OCI-LY3 (cell line): ENCODE data around the gene UBN1.

Experiments used
- H2AFZ ChIP-seq: fragments of 200-600, 300-600 bp; shearing (Covaris generic); 2 replicates; pipeline ENCODE4 v1.6.0; 2014; ENCODE audit warnings: antibody characterized with exemption, low read depth, low read length
- H3K27ac ChIP-seq: fragments of 200-600, 300-600 bp; sonication (generic); 2 replicates; pipeline ENCODE4 v1.5.1; 2014; ENCODE audit warnings: mild to moderate bottlenecking, low read length, moderate library complexity, mixed read lengths
- H3K27me3 ChIP-seq: fragments of 200-600, 300-600 bp; sonication (generic); 2 replicates; pipeline ENCODE4 v1.6.1; 2014; ENCODE audit warnings: low read depth, low read length, mixed read lengths
- H3K36me3 ChIP-seq: fragments of 200-600, 300-600 bp; sonication (generic); replicated peaks from 2 replicates; pipeline ENCODE3; 2014; ENCODE audit warnings: low read depth, low read length, mixed read lengths
- H3K4me1 ChIP-seq: fragments of 300-600, 200-600 bp; sonication (generic); 2 replicates; pipeline ENCODE4 v1.6.1; 2014; ENCODE audit warnings: low read length, mixed read lengths
- H3K4me2 ChIP-seq: fragments of 200-600, 300-600 bp; sonication (generic); 2 replicates; pipeline ENCODE4 v1.6.1; 2014; ENCODE audit warnings: low read length, mixed read lengths
- H3K4me3 ChIP-seq: fragments of 300-600, 200-600 bp; sonication (generic); 2 replicates; pipeline ENCODE4 v1.5.1; 2014; ENCODE audit warnings: antibody characterized with exemption, mild to moderate bottlenecking, low read length, moderate library complexity
- H3K79me2 ChIP-seq: fragments of 300-600, 200-600 bp; shearing (Covaris generic); 2 replicates; pipeline ENCODE4 v1.6.1; 2014; ENCODE audit warnings: mild to moderate bottlenecking, low read length, mixed read lengths
- H3K9ac ChIP-seq: fragments of 300-600, 200-600 bp; shearing (Covaris generic); 2 replicates; pipeline ENCODE4 v1.6.0; 2014; ENCODE audit warnings: mild to moderate bottlenecking, low read length, moderate library complexity
- H3K9me3 ChIP-seq: fragments of 200-600, 300-600 bp; shearing (Covaris generic); 2 replicates; pipeline ENCODE4 v1.6.1; 2014; ENCODE audit warnings: low read length, mixed read lengths; ENCODE audit not compliant: insufficient read depth
- H4K20me1 ChIP-seq: fragments of 200-600, 300-600 bp; sonication (generic); 2 replicates; pipeline ENCODE4 v1.6.1; 2016; ENCODE audit warnings: low read length, mixed read lengths; ENCODE audit not compliant: insufficient read depth
- CTCF ChIP-seq: fragments of 200-600, 300-600 bp; sonication (generic); IDR thresholded peaks from 2 replicates; pipeline ENCODE4 v1.5.1; 2014; ENCODE audit warnings: antibody characterized with exemption, low read length, low read depth
- EZH2phosphoT487 ChIP-seq: fragments of 200-600 bp; shearing (Covaris generic); IDR thresholded peaks from 2 replicates; pipeline ENCODE4 v1.6.1; 2018; ENCODE audit warnings: antibody characterized with exemption, mixed run types, low read depth

The UBN1 gene

GRCh38 chr16:4847774-4848587, 700 bp downstream of the UBN1 start:
- Histone ChIP-seq H4K20me1 (peaks cover 43% of the 10 kb centered on the region), H3K36me3 (peaks cover 29% of the 10 kb centered on the region), H3K4me3 (peak overlapping the region; percentile 99), H3K79me2 (peaks cover 93% of the 10 kb centered on the region), H3K27me3 (no peaks in the 10 kb centered on the region), H3K4me2 (peak overlapping the region; percentile 100), H3K27ac (peak overlapping the region; percentile 80), H3K9ac (peak overlapping the region; percentile 86), H3K9me3 (no peaks in the 10 kb centered on the region), H2AFZ (peak overlapping the region; percentile 38; the same call in 1 of the 2 replicates), H3K4me1 (peaks cover 26% of the 10 kb centered on the region)
- TF ChIP-seq EZH2phosphoT487 (no peak), CTCF (no peak)

- H2AFZ ChIP-seq = no peak overlapping the region
- no peaks in the 10 kb centered on the region for H3K27me3 ChIP-seq
- no peaks in the 10 kb centered on the region for H3K9me3 ChIP-seq
- peaks cover 77% of the 10 kb centered on the region for H3K79me2 ChIP-seq
- H3K4me3 ChIP-seq = no peak overlapping the region
- peaks cover 13% of the 10 kb centered on the region for H3K36me3 ChIP-seq
- H3K4me1 ChIP-seq = peaks cover 26% of the 10 kb centered on the region
- TF ChIP-seq EZH2phosphoT487 = no peak
- TF ChIP-seq CTCF = no peak
- H3K9ac ChIP-seq = no peak overlapping the region
- H4K20me1 ChIP-seq = peaks cover 43% of the 10 kb centered on the region
- peak overlapping the region; percentile 16; the same call in 1 of the 2 replicates for H3K4me2 ChIP-seq
- H3K27ac ChIP-seq = no peak overlapping the region
Measured at GRCh38 chr16:4850211-4850610, 2.9 kb downstream of the UBN1 start.

GRCh38 chr16:4852221-4852872, 5.1 kb downstream of the UBN1 start:
- Histone ChIP-seq H3K9ac (no peak overlapping the region), H3K79me2 (peaks cover 58% of the 10 kb centered on the region), H3K4me1 (peaks cover 17% of the 10 kb centered on the region), H3K27me3 (no peaks in the 10 kb centered on the region), H3K9me3 (no peaks in the 10 kb centered on the region), H3K36me3 (peaks cover 18% of the 10 kb centered on the region), H2AFZ (no peak overlapping the region), H3K4me3 (no peak overlapping the region), H3K27ac (no peak overlapping the region), H4K20me1 (peaks cover 35% of the 10 kb centered on the region), H3K4me2 (no peak overlapping the region)
- no peak for TF ChIP-seq EZH2phosphoT487
- no peak for TF ChIP-seq CTCF

- no peaks in the 10 kb centered on the region for H3K4me1 ChIP-seq
- H3K27ac ChIP-seq = no peak overlapping the region
- no peak overlapping the region for H3K4me2 ChIP-seq
- no peaks in the 10 kb centered on the region for H3K27me3 ChIP-seq
- H4K20me1 ChIP-seq = peaks cover 15% of the 10 kb centered on the region
- H3K4me3 ChIP-seq = no peak overlapping the region
- H2AFZ ChIP-seq = no peak overlapping the region
- no peak for TF ChIP-seq CTCF
- no peak for TF ChIP-seq EZH2phosphoT487
- H3K9ac ChIP-seq = no peak overlapping the region
- peaks cover 40% of the 10 kb centered on the region for H3K36me3 ChIP-seq
- H3K79me2 ChIP-seq = peaks cover 28% of the 10 kb centered on the region
- H3K9me3 ChIP-seq = no peaks in the 10 kb centered on the region
Measured at GRCh38 chr16:4855371-4855770, 8.1 kb downstream of the UBN1 start.
